ENCODE data around the gene LAMTOR1.
A peak's percentile ranks its signal among the peaks of the same experiment; 100 is the strongest.

Gene LAMTOR1

GRCh38 chr11:72120930-72121329 is 17.8 kb upstream of the LAMTOR1 start:
- DNase-seq (ENCODE audit: extremely low read depth in 1 of 2, low read depth in 1 of 2), result no peak

- DNase-seq (ENCODE audit: extremely low read depth in 1 of 2, low read depth in 1 of 2), result no peak
Measured at GRCh38 chr11:72119198-72119597, 16.1 kb upstream of the LAMTOR1 start.

GRCh38 chr11:72116019-72116755 is 13.1 kb upstream of the LAMTOR1 start:
- DNase-seq (ENCODE audit: extremely low read depth in 1 of 2, low read depth in 1 of 2), result no peak

GRCh38 chr11:72114570-72114969 is 11.5 kb upstream of the LAMTOR1 start:
- DNase-seq (ENCODE audit: extremely low read depth in 1 of 2, low read depth in 1 of 2), result no peak

- no peak for DNase-seq (ENCODE audit: extremely low read depth in 1 of 2, low read depth in 1 of 2)
Measured at GRCh38 chr11:72112978-72113808, 10.1 kb upstream of the LAMTOR1 start.

GRCh38 chr11:72112143-72112977 is 9.3 kb upstream of the LAMTOR1 start, which contains the start of gene ANAPC15:
Gene ANAPC15, minus strand, starts transcription at chr11:72112695. Its CDS starts 1,419 bp downstream, at chr11:72111276.
- DNase-seq (ENCODE audit: extremely low read depth in 1 of 2, low read depth in 1 of 2), result peak; percentile 94 to 99

GRCh38 chr11:72111300-72112142 is 8.4 kb upstream of the LAMTOR1 start:
- DNase-seq (ENCODE audit: extremely low read depth in 1 of 2, low read depth in 1 of 2), result no peak

GRCh38 chr11:72105888-72106287 is 2.8 kb upstream of the LAMTOR1 start, which contains the start of gene TOMT:
Gene TOMT, plus strand, starts transcription at chr11:72105924. Its CDS starts 28 bp downstream, at chr11:72105952.
- no peak for DNase-seq (ENCODE audit: extremely low read depth in 1 of 2, low read depth in 1 of 2)

- DNase-seq (ENCODE audit: extremely low read depth in 1 of 2, low read depth in 1 of 2), result no peak
Measured at GRCh38 chr11:72103754-72104167, 664 bp upstream of the LAMTOR1 start.

GRCh38 chr11:72102631-72102945 is 509 bp downstream of the LAMTOR1 start:
- DNase-seq (ENCODE audit: extremely low read depth in 1 of 2, low read depth in 1 of 2), result no peak

- no peak for DNase-seq (ENCODE audit: extremely low read depth in 1 of 2, low read depth in 1 of 2)
Measured at GRCh38 chr11:72102162-72102561, 935 bp downstream of the LAMTOR1 start.

GRCh38 chr11:72100462-72100861 is 2.6 kb downstream of the LAMTOR1 start:
- DNase-seq (ENCODE audit: extremely low read depth in 1 of 2, low read depth in 1 of 2), result no peak

- no peak for DNase-seq (ENCODE audit: extremely low read depth in 1 of 2, low read depth in 1 of 2)
Measured at GRCh38 chr11:72100009-72100408, 3.1 kb downstream of the LAMTOR1 start.

- DNase-seq (ENCODE audit: extremely low read depth in 1 of 2, low read depth in 1 of 2), result no peak
Measured at GRCh38 chr11:72098741-72099140, 4.4 kb downstream of the LAMTOR1 start.

GRCh38 chr11:72091292-72091691 is 11.8 kb downstream of the LAMTOR1 start:
- DNase-seq (ENCODE audit: extremely low read depth in 1 of 2, low read depth in 1 of 2), result peak; percentile 42 to 47

GRCh38 chr11:72088076-72088808 is 14.9 kb downstream of the LAMTOR1 start:
- DNase-seq (ENCODE audit: extremely low read depth in 1 of 2, low read depth in 1 of 2), result no peak

- DNase-seq (ENCODE audit: extremely low read depth in 1 of 2, low read depth in 1 of 2), result no peak
Measured at GRCh38 chr11:72085621-72086351, 17.3 kb downstream of the LAMTOR1 start.

GRCh38 chr11:72084965-72085364 is 18.1 kb downstream of the LAMTOR1 start:
- DNase-seq (ENCODE audit: extremely low read depth in 1 of 2, low read depth in 1 of 2), result no peak

- no peak for DNase-seq (ENCODE audit: extremely low read depth in 1 of 2, low read depth in 1 of 2)
Measured at GRCh38 chr11:72084076-72084475, 19.0 kb downstream of the LAMTOR1 start.

All from activated CD8-positive, alpha-beta memory T cell treated with anti-CD3 and anti-CD28 coated beads for 1 hour (primary cell).